Testis (tissue), 3 donors: ENCODE measurements around the gene SLC25A45. TPM values are rescaled to one million over a fixed set of nuclear protein-coding genes. Genes with fewer than 3 reads are reported as not detected.
A peak's percentile ranks its signal among the peaks of the same experiment; 100 is the strongest.

Source experiments
- DNase-seq: peaks from one replicate; pipeline ENCODE4 v3.0.0-alpha.2; 2019
- H3K27ac ChIP-seq, 2 donors: fragments of 200-600 bp; sonication (generic); one replicate each; pipeline ENCODE4 v1.5.1; 2019
- H3K27me3 ChIP-seq: fragments of 200-600 bp; sonication (generic); one replicate; pipeline ENCODE4 v1.5.1; 2019
- H3K36me3 ChIP-seq: fragments of 200-600 bp; sonication (generic); one replicate; pipeline ENCODE4 v1.5.1; 2017; ENCODE audit warnings: low read depth; ENCODE audit errors: missing control alignments
- H3K4me1 ChIP-seq: fragments of 200-600 bp; sonication (generic); one replicate; pipeline ENCODE4 v1.5.1; 2019
- H3K4me3 ChIP-seq, 2 donors: fragments of 200-600 bp; sonication (generic); one replicate each; pipeline ENCODE4 v1.5.1; 2017 to 2019
- H3K9me3 ChIP-seq: fragments of 200-600 bp; sonication (generic); one replicate; pipeline ENCODE4 v1.5.1; 2017
- CTCF ChIP-seq, 3 experiments: fragments of 450-650 bp in 2 of 3; fragments of 200-600 bp in 1 of 3; sonication (generic) in 1 of 3; IDR thresholded peaks; one replicate each; pipeline ENCODE4 v1.5.1; 2016 to 2019; ENCODE audit warnings: antibody characterized with exemption in 3 of 3, mild to moderate bottlenecking in 2 of 3, moderate library complexity in 1 of 3
- POLR2A ChIP-seq: fragments of 450-650 bp; IDR thresholded peaks from one replicate; pipeline ENCODE4 v1.6.1; 2017; ENCODE audit warnings: antibody characterized with exemption, mild to moderate bottlenecking, moderate library complexity
- WGBS, 2 donors: methylation state at CpG; one replicate each; pipeline ENCODE4 v1.1.5; 2018; 5-methylcytosine and 5-hydroxymethylcytosine counted together
- intact Hi-C: fragments of 100-400 bp; cut with DNase I; formaldehyde crosslinking; loops from one replicate; pipeline ENCODE4 v1.15.1; 2023; ENCODE audit warnings: low total_unique reads
- polyA plus RNA-seq: library from polyadenylated mRNA; stranded (reverse); fragments of 350-450 nt; fragmentation: Illumina TruSeq; extraction: RNeasy Lipid Tissue Mini Kit (QIAGEN cat#74804); gene quantifications from one replicate; pipeline ENCODE4 v1.2.3, GENCODE V29; 2014; ENCODE audit warnings: low read depth, low replicate concordance; ENCODE audit not compliant: insufficient read depth
- total RNA-seq, 2 donors: library from RNA; depleted of rRNA; stranded (reverse); fragments of >200 nt; gene quantifications; one replicate each; pipeline ENCODE4 v1.2.3, GENCODE V29; 2016

Gene SLC25A45
- total and polyA plus RNA-seq, 3 donors from 2014 or later = 8.0 to 10.6 (median 10.1) TPM

- WGBS, 2 donors = 95 to 100% methylated on average over 1 to 8 of the region's 8 CpGs
- Histone ChIP-seq H3K4me3 (no peak overlapping the region), H3K36me3 (no peaks in the 10 kb centered on the region), H3K9me3 (no peaks in the 10 kb centered on the region), H3K27me3 (no peaks in the 10 kb centered on the region), H3K27ac (no peak overlapping the region), H3K4me1 (peaks cover 12% of the 10 kb centered on the region)
- intact Hi-C loops = no loop called here
- no peak for TF ChIP-seq POLR2A
- no peak for TF ChIP-seq CTCF (IDR thresholded peaks at IDR 0.05)
- no peak for DNase-seq
These were observed 4.7 kb downstream of the SLC25A45 start for GRCh38 chr11:65377777-65378176.

GRCh38 chr11:65377036-65377435 is 5.4 kb downstream of the SLC25A45 start:
- DNase-seq = peak; percentile 51
- no peaks in the 10 kb centered on the region for H3K36me3 ChIP-seq
- H3K9me3 ChIP-seq = no peaks in the 10 kb centered on the region
- H3K4me1 ChIP-seq = peaks cover 7% of the 10 kb centered on the region
- 73 to 93% methylated on average over 5 to 8 of the region's 8 CpGs for WGBS, 2 donors
- H3K4me3 ChIP-seq = no peak overlapping the region
- TF ChIP-seq CTCF (IDR thresholded peaks at IDR 0.05) = no peak
- no peak for TF ChIP-seq POLR2A
- intact Hi-C loops = no loop called here
- no peaks in the 10 kb centered on the region for H3K27me3 ChIP-seq
- H3K27ac ChIP-seq = peak overlapping the region in 1 of 2 donors; percentile 45

- no peak overlapping the region for H3K27ac ChIP-seq
- DNase-seq = peak; percentile 43
- TF ChIP-seq POLR2A = no peak
- no peak for TF ChIP-seq CTCF (IDR thresholded peaks at IDR 0.05)
- H3K4me3 ChIP-seq = no peak overlapping the region
- intact Hi-C loops = no loop called here
- H3K27me3 ChIP-seq = no peaks in the 10 kb centered on the region
- 54 to 75% methylated on average over 7 to 15 of the region's 16 CpGs for WGBS, 2 donors
- H3K4me1 ChIP-seq = no peaks in the 10 kb centered on the region
- no peaks in the 10 kb centered on the region for H3K9me3 ChIP-seq
- H3K36me3 ChIP-seq = no peaks in the 10 kb centered on the region
These were observed 6.2 kb downstream of the SLC25A45 start for GRCh38 chr11:65376138-65376713.

- no peak overlapping the region for H3K27ac ChIP-seq
- no peak overlapping the region for H3K4me3 ChIP-seq
- peaks cover 4% of the 10 kb centered on the region for H3K4me1 ChIP-seq
- DNase-seq = no peak
- H3K36me3 ChIP-seq = no peaks in the 10 kb centered on the region
- intact Hi-C loops = no loop called here
- H3K27me3 ChIP-seq = no peaks in the 10 kb centered on the region
- TF ChIP-seq POLR2A (no peak), CTCF (IDR thresholded peaks at IDR 0.05) (no peak)
- 83 to 97% methylated on average over 8 of the region's 8 CpGs for WGBS, 2 donors
- no peaks in the 10 kb centered on the region for H3K9me3 ChIP-seq
These were observed 7.4 kb downstream of the SLC25A45 start for GRCh38 chr11:65375012-65375411.
